GF-D8 (cell line): ENCODE measurements around the gene COPA.
"Not testable (repeated sequence)": the region's sequence is repeated elsewhere in the genome, so short reads cannot be mapped to it uniquely, and the experiment has no call there.

Experiments used
- DNase-seq: peaks from one replicate; lab custom pipeline; 2025; lab: John Stamatoyannopoulos, UW

COPA gene

DNA sequence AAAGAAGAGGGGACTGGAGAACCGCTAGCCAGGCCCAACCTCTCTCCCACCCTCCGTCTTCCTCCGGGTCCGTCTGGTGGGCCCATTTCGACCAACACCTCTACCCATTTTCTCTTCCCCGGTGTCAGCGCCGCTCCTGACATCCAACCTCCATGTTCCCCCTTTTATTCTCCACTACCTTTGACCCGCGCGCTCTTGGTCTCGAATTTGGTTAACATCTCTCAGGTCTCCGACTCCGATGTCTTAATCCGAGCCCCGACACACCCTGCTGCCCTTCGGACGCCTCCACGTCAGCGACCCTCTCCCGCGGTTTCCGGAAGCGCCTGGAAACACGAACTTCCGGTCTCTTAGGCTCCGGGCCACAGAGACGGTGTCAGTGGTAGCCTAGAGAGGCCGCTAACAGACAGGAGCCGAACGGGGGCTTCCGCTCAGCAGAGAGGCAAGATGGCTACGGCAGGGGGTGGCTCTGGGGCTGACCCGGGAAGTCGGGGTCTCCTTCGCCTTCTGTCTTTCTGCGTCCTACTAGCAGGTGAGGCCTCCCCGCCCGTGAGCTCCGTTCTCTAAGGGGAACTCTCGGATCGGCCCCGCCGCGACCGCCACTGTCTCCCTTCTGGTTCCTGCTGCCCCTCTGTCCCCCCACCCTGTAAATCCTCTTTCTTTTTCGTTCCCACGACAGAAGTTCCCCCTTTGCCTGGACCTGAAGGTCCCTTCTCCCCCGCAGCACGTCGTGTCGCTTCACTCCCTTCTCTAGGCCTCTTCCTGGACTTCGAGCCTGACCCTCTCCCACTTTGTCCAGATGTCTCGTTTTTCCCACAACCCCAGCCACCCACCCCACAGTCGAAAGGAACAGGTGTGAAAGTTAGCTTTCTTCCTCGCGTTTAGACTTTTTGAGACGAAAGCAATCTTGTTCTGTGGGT lies at the start of gene COPA, which contains the start of gene NCSTN:
Gene COPA (minus strand): TSS at position 298 of the 917 bp plus-strand sequence. CDS start 80 bp downstream, at position 218.
Gene NCSTN (plus strand): TSS at position 431 of the 917 bp plus-strand sequence. CDS start 14 bp downstream, at position 445.
- DNase-seq, result peak; percentile 71

DNA sequence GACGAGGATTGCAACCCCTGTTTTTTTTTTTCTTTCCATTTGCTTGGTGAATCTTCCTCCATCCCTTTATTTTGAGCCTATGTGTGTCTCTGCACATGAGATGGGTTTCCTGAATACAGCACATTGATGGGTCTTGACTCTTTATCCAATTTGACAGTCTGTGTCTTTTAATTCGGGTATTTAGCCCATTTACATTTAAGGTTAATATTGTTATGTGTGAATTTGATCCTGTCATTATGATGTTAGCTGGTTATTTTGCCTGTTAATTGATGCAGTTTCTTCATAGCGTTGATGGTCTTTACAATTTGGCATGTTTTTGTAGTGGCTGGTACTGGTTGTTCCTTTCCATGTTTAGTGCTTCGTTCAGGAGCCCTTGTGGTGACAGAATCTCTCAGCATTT lies 45.4 kb upstream of the COPA start:
- DNase-seq, result not testable (repeated sequence)

DNA sequence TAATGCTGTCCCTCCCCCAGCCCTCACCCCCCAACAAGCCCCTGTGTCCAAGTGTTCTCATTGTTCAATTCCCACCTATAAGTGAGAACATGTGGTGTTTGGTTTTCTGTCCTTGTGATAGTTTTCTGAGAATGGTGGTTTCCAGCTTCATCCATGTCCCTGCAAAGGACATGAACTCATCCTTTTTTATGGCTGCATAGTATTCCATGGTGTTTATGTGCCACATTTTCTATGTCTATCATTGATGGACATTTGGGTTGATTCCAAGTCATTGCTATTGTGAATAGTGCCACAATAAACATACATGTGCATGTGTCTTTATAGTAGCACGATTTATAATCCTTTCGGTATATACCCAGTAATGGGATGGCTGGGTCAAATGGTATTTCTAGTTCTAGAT lies 41.8 kb upstream of the COPA start:
- not testable (repeated sequence) for DNase-seq

DNA sequence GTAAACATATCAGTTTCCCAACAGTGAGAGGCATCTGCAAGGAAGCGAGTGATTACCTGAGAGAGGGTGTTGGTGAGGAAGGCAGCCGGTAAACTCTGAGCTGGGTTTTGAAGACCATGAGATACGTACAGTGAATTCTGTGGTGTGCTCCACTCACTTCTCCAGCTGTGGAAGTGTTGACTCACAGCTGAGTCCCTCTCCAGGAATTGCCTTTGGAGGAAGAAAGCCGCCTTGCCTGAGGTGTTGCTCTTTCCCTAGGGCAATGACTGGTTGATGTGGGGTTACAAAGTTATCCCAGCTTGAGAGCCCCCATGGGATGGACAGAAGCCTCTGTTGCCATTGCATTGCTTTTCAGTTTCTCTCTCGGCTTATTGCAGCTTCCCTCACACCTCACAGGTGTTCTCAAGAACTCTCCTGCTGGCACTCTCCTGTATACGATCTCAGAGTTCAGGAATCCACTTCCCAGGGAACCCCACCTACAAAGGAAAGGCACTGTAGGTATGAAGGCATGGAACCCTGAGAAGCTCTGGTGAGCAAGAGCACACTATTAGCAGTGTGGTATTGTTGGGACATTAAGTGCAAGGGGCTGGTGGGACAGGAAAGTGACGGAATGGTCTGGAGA lies 34.6 kb upstream of the COPA start:
- DNase-seq, result no peak

DNA sequence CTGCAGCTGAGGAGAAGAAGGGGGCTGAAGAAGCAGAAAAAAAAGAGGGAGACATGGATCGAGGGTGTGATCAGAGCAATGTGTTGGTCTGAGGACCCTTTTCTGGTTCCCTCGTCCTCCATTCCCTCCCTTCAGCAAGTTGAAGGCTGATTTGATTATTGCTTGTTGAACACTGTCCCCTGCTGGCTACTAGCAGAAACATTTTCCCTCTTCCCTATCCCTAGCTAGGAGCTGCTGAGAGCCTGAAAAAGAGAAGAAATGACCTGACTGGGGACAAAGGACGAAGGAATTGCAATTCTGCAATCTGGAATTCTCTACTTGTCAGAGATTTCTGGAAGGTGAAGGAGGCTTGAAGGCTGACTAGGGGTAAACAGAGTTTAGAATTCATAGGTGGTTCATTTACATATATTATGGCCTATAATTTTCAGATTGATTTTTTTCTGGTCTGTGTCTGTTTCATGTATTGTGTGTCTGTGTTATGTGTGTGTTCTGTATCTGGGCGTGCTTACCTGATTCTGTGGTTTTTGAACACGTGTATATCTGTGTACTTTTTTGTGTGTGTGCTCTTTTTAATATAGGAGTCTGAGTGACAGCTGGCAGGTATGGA lies 33.6 kb upstream of the COPA start:
- DNase-seq, result peak; percentile 29

DNA sequence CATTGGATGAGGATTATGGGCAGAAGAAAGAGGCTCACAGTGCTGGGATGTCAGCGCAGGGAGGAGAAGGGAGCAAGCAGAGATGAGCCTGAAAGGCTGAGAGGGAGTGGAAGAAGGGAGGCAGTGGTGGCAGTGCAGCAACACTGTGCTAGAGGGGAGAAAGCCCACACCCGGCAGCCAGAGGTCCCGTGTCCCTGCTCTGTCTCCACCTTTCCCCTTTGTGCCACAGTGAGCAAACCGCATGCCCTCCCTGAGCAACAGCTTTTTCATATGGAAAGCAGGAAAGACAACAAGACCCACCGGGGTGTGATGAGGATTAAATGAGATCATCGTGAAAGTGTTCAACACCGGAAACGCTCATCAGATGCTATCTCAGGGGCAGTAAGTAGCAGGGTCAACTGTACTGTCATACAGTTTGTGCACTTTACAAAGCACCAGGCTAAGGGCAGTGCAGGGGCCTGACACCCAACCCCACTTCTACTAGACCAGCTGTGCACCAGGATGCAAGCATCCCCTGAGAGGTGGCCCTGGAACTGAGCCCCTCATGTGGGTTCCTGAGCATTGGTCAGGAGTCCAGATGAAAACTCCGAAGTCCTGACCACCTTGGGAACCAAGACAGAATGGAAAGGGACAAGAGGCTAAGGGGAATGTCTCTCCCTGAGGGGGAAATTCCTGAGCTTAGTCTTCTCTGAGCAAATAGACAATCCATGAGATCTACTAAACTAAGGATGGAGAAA lies 32.9 kb upstream of the COPA start:
- no peak for DNase-seq

DNA sequence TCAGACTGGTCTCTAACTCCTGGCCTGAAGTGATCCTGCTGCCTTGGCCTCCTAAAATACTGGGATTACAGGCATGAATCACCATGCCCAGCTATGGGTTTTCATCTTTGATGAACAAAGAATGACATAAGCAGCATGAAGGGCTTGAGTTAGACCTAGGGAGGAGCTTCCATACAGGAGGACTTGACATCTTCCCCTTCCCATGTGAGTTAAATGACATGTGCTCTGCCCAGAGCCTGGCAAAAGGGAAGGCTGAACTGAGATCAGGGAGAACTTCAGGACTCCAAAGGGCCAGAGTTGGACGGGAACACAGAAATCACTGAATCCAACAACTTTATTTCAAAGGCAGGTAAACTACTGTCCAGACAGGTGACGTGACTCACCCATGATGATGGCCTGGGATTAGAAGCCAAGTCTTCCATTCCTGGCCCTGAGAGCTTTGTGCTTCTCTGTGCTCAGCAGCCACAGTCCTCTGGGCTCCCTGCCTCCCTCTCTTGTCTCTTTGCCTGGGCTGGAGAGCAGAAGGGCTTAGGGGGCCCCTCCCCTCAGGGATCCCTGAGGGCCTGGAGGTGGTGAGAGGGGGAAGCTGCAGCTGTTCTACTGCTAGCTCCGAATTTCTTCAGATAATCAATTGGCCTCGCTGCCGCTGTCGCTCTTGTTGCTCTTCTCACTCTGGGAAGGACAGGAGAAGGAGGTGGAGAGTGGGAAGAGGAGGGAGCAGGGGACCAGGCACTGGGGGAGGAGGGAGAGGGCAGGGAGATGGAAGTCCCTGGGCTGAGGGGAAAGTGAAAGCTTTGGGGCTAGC lies 31.5 kb upstream of the COPA start:
- DNase-seq, result no peak

DNA sequence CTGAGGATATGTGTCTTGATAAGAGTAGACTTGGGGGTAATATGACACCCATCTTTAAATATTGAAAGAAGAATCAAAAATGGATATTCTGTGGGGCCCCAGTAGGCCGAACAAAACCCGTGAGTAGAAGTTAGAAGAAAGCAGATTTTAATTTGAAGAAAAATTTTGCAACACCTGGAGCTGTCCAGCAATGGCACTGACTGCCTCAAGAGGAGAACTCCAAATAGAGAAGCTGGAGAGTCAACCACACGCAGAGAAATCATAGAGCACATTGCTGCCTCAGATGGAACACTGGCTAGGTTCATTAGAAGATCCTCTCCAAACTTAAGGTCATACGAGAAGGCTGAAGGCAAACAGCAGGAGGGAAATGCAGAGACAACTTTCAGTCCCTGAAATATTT lies 30.6 kb upstream of the COPA start:
- DNase-seq, result no peak

DNA sequence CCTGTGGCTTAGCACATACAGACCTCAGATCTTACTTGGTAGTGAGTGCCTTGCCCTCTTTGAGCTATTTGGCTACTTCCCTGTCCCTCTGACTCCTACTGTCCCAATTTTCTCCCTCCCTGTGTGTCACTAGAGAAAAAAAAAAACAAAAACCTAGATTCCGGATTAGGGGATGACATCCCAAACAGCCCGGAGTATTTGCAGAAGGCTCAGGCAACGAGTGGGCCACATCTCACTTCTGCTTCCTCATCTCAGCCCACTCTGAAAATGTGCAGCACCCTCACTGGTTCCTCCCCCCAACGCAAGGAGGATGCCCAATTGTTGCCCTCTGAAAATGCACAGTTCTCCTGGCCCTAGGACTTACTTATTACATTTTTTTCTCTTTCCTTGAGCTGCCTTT lies 28.7 kb upstream of the COPA start:
- no peak for DNase-seq

DNA sequence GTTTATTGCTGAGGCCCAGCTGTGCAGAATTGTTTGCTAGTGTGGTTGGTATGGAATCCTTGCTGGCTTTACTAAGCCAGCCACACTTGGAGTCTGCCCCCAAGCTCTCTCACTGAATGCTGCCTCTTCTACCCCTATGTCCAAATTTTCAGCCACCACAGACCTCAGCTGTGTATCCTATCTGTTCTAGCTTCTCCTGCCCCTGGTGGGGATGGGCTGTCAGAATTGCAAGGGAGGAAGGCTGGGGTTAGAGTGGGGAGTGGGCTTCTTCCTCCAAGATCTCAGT lies 28.2 kb upstream of the COPA start:
- DNase-seq, result no peak

DNA sequence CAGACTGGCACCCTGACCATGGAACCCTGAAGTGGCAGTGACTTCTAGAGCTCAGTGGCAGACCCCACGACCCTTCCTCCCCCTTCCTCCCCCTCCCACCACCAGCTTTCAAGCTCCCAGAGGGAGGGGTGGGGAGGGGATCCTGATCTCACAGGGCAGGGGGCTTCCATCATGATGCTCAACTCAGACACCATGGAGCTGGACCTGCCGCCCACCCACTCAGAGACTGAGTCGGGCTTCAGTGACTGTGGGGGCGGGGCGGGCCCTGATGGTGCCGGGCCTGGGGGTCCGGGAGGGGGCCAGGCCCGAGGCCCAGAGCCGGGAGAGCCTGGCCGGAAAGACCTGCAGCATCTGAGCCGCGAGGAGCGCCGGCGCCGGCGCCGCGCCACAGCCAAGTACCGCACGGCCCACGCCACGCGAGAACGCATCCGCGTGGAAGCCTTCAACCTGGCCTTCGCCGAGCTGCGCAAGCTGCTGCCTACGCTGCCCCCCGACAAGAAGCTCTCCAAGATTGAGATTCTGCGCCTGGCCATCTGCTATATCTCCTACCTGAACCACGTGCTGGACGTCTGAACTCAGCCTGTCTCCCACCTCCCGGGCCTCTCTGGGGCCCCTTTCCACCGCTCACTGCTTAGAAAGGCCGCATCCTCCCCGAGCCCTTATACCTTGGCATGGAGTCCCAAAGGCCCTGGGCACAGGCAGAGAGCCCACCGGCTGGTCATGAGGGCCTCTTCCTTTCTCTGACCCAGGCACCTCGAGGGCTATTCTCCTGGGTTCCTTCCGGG lies 27.7 kb upstream of the COPA start:
- DNase-seq, result no peak

DNA sequence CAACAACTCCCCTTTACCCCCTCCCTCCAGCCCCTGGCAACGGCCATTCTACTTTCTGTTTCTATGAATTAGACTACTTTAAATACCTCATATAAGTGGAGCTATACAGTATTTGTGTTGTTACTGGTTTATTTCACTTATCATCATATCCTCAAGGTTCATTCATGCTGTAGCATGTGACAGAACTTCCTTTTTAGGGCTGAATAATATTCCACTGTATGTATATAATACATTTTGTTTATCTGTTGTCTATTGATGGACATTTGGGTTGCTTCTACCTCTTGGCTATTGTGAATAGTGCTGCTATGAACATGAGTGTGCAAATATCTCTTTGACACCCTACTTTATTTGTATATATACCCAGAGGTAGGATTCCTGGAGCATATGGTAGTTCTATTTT lies 26.0 kb upstream of the COPA start:
- no peak for DNase-seq

DNA sequence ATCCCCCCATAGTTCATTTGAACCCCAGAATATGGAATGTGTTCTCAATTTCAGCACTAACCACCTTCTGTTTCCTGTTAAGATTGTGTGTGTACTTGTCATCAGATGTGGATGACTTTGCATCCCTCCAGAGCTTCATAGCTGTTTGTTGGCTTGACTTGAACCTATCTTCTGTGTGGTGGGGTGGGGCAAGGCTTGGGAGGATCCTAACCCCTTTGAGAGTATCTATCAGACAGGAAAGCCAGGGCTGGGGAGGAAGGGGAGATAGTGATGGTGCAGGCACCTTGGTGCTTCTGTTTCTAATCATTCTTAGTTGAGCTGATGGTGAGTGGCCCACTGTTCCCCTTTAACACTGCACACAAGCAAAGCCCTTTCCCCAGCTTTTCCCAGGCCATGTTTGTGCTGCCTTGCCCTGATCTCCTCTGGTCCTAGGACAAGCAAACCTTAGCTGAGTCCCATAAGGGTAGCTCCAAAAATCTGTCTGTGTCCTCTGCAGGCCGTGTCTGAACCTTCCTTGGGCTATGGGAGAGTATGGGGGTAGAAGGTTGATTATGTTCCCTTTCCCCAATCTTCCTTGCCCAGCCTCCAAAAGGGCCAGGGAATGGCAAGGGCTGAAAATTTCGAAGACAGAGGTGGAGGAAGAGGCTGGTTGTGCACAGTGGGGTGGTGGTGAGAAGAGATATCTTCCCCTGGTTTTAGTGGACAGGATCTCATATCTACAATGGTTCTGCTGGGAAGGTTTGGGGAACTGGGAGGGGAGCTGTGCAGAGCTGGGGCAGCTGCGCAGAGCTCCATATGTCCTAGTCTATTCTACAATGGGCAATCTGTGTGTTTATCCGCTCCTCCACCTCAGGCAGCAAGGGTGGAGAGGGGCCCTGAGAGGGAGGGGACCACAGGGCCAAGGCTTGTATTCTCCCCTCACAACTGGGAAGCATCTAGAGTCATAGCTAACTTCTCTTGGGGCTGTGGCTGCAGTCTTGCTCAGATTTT lies 25.2 kb upstream of the COPA start:
- no peak for DNase-seq

DNA sequence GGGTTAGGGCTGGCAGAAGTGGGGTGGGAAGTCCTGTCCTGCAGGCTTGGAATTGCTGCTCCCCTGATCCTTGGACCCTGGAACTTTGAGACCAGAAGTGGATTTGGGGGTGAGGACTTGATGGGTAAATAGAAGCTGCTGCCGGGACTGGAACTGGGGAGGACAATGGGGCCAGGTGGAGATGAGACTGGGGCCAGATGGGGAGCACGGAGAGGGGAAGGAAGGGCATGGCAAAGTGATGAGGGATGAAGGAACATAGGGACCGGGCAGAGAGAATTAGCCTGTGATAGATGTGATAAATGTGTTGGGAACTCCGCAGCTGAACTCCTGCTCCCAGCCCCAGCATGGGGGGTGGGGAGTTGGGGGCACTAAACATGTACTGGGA lies 24.5 kb upstream of the COPA start:
- no peak for DNase-seq

DNA sequence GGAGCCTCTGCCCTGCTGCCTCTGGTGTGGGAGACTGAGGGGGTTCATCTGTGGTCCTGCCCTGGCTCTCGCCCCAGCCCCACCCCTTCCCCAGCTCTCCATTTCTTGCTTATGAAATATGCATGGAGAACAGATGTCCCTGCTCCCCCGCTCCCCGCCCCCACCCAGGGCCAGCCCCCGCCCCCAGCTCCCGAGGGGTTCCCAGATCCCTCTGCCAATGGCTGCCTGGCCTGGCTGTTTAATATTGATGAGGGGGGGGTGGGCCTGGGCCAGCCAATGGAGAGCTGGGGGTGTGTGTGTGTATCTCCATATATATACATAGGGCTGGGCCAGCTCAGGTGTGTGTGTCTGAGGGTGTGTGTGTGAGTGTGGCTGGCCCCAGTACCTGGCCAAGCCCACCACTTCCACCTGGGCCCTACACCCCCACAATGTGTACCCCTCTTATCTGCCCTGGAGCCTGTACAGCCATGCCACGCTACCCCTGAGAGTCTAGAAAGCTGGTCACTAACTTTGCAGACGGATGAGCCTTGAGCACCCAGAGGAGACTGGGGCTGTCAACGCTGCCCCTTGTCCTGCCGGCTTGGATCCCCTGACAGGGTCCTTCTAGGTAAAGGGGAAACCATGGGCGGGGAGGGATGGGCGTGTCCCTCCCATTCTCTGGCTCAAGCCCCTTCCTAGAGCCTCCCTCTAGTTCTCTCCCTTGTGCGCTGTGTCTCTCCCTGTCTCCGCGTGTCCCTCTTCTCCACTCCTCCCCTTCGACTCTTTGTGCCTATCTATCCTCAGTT lies 23.9 kb upstream of the COPA start, which contains the start of gene NHLH1:
Gene NHLH1 (plus strand): TSS at position 341 of the 785 bp plus-strand sequence. CDS start 3,661 bp downstream, outside the sequence.
- DNase-seq, result no peak

DNA sequence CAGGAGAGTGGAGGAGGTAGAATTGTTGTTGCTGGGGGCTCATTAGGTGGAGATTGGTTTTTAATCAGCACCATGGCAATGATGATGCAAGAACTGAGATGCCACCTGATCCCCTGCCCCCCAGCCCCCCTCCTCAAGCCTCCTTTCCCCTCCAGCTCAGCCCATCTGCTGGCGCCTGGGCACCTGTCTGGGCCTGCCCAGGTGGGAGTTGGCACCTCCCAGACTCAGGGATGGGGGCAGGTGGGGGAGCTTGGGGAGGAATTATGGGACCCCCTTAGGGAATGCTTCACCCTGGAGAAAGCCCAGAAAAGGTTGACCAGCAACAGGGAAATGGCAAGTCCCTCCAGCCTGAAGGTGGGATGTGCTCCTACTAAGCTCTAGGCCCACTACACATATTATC lies 22.3 kb upstream of the COPA start:
- DNase-seq, result no peak

DNA sequence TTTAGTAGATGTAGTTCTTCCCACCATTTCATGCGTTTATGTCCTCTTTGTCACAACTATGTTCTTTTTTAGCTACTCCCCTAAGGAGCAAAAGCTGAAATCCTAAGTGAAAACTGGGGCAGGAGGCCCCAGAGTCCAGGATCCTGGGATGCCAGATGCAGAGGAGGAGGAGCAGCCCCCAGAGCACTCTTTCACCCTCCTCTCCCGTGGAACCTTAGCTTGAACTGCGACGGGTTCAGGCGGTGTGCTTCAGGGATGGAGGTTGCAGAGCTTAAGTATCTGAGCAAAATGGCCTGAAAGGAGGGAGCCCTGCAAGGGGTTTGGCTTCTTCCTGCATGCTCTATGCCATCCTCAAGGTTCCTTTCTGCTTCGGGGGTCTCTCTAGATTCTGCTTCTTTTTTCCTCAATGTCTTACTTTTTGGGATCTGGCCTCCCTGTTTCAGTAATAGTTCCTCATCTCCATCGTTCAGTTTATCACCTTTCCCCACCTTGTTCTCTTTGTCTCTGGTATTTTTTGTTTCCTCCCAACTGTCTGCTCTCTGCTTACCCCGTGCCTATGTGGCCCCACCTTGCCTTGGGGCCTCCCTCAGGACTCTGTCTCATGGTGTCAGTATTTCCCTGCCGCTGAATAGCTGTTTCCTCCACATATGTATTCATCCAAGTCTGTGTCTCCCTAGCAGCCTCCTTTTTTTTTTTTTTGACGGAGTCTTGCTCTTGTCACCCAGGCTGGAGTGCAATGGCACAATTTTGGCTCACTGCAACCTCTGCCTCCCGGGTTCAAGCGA lies 21.1 kb upstream of the COPA start:
- no peak for DNase-seq

DNA sequence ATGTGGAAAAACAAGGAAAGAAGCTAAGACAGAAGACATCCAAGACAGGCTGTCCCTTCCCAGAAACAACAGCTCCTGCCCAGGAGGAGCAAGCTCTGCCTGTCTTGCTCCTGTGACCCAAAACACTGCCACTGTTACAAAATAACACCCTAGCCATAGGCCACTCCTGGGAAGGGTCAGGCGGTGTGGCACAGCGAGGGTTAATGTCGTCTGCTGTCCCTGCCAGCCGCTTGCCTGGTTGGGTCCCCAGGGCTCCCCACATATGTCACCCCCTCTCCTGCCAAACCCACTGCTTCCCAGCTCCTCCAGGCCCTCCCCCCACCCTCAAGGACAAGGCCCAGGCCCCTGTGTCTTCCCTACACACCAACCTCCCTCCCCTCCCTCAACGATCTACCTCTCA lies 20.0 kb upstream of the COPA start:
- DNase-seq, result no peak
